DMS53 treated with DMSO at 0.1 percent for 48 hours (cell line): ENCODE data around the gene POU2F3.
"Not testable (repeated sequence)": the region's sequence is repeated elsewhere in the genome, so short reads cannot be mapped to it uniquely, and the experiment has no call there.

Experiments
- DNase-seq: peaks from one replicate; lab custom pipeline; 2025; ENCODE audit not compliant: unreplicated experiment; lab: John Stamatoyannopoulos, UW

POU2F3 gene

DNA sequence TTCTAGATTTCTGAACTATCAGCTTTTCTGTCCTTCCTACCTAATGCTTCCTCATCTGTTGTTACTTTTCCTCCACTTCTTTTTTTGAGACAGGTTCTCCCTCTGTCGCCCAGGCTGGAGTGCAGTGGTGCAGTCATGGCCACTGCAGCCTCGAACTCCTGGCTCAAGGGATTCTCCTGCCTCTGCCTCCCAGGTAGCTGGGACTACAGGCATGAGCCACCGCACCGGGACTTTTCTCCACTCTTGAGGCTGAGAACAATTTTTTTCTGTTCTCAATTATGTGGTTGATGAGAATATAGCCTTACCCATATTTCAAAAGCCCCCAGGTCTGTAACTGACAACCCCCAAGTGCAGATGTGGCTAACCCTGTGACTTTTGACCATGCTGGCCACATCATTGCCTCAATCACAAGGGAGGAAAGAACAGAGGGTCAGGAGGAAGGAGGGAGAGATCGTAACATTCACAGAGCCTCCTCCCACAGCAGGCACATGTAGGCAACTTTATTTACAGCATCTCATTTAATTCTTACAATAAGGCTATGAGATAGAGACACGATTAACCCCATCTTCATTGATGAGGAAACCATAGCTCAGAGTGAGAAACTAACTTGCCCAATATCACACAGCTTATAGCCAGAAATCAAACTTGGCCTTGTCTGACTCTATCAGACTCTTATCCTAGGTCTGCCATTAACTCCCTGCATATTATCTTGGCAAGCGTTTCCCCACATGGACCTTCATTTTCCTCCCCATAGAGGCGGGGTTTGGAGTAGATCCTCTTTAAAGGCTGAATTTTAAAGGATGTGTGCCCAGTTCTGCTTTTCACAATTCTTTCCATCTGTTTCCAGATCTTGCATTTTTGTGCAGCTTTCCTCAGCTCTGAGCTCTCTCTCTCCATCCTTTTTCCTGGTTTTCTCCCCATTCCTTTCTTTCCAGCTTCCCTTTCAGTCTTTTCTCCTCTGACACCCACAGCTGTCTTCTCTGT lies 9.6 kb downstream of the POU2F3 start:
- no peak for DNase-seq

DNA sequence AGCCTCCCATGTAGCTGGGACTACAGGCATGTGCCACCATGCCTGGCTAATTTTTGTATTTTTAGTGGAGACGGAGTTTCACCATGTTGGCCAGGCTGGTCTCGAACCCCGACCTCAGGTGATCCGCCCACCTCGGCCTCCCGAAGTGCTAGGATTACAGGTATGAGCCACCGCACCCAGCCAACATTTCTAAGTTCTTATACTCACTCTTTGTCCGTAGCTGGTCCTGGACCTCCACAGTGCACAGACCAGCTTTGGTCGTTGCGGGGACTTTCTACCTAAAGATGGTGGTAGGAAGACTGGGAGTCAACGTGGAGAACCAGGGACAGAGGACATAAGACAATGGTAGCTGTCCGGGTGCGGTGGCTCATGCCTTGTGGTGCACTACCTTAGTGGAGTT lies 13.4 kb downstream of the POU2F3 start:
- DNase-seq, result not testable (repeated sequence)

DNA sequence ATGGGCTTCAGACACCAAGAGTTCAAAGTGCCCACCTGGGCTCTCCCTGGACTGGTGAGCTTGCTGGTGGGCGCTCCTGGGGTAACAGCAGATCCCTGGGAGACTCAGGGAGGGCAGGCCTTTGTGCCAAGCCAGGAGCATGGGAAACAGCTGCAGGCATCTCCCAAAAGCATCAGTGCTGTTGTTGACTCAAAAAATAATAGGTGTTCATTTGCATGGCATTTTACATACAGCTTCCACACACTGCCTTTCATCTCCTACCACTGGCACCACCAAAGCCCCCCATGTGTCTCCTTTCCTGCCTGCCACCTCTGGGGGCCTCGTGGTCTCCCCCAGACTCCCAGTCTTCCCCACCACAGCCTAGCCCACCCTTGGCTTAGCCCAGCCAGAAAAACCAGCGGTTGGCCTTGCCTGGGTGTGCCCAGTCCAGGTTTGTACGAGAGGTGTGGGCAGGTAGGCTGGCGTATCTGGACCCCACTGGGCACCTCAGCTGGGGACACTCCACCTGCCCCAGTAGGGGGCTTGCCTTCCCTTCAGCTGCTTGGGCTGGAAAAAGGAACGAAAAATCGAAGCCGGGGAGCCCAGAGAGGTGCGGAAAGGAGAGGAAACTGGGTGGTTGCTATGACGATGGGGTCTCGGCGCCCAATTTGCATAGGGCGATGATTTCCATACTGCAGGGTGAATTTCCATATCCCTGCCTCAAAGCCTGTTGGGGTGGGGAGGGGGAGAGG lies 15.0 kb downstream of the POU2F3 start:
- DNase-seq, result no peak

DNA sequence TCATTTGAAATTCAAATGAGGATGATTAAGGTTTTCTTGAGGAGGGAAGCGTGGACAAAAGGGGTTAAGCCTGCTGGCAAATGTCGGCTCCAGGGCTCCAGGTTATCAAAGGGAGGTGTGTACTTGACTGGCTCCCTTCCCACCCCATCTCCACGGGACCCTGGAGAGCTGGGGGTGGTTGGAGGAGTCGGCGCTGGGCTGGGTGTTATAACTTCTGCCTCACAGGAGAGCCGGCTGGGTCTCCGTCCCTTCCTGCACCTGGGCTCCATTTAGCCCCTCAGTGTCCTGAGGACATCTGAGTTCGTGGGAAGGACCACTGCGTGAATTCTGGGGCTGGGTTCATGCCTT lies 15.6 kb downstream of the POU2F3 start:
- no peak for DNase-seq

DNA sequence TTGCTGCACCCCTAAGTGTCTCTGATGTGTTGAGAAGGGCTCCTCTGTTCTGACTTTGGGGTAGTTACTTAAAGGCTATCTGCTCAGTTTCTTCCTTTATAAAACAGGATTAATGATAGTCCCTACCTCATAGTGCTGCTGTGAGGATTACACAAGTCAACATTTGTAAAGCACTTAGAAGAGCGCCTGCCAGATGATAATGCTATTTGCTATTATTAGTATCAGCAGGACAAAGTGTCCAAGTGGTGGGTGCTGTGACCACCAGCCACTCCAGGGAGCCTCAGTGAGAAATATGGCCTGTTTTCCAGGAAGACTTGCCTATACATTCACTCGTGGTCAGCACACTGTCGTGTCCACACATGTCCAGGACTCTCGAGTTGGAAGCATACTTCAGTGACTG lies 16.2 kb downstream of the POU2F3 start:
- DNase-seq, result no peak

DNA sequence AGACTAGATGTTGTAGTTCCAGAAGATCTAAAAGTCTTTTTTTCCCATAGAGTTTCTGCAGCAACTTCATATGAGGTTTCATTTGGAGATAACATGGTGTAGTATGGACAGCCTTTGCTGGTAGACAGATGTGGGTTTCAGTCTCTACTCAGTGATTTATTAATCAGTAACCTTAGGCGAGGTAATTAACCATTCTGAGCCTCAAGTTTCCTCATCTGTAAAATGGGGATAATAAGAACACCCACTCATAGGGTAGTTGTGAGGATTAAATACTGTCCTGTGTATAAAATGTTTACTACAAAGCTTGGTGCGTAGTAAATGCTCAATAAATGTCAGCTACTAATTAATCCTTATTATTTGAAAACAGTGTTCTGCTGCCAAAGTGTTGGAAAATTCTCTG lies 16.8 kb downstream of the POU2F3 start:
- no peak for DNase-seq

DNA sequence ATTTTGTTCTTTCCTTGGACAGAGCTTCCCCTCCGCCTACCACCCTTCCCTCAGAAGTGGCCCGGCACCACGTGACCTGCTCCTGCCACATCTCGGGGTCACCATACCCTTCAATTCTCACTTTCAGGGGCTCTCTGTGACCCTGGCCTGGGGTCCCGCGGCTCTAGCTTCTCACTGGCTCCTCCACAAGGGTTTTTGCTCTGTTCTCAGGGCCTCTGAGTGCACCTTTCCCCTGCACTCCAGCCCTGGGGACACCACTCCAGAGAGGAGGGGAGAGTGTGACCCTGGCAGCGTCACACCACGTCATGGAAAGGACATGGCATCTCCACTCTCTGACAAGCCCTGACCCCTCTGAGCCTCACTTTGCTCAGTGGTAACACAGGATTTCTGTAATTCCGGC lies 17.4 kb downstream of the POU2F3 start:
- DNase-seq, result no peak

DNA sequence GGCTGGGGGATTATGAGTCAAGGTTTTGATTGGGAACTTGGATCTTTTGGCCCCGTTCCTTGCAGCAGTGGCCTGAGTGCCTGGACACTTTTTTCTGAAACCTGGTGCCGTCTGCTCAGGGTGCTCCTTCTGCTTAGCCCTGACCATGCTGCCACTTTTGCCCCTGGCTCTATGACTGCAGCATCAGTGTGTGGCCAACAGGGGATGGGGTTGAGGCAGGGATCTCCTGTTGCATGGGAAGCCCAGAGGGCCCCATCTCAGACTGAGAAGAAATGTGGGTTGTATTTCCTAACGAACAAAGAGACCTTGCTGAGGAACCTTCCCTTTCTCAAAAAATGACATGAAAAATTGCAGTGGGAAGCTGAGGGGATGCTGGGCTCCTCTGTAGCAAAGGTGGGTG lies 18.7 kb downstream of the POU2F3 start:
- DNase-seq, result no peak

DNA sequence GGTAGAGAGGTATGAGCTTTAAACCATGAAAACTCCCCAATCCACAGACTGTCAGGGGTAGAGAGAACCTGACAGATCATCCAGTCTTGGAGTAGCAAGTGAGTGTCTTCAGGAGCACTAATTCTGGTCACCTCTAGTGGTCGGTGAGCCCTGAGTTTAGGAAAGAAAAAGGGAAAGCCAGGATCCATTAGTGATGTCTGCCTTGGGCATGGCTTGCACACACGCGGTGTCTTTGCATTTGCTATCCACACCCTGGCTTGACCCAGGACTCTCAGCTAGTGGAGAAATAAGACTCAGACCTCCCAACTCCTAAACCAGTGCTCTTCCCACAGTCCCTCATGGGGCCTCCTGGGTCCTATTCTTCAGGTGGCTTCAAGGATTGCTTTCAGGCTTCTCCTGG lies 19.3 kb downstream of the POU2F3 start:
- no peak for DNase-seq

DNA sequence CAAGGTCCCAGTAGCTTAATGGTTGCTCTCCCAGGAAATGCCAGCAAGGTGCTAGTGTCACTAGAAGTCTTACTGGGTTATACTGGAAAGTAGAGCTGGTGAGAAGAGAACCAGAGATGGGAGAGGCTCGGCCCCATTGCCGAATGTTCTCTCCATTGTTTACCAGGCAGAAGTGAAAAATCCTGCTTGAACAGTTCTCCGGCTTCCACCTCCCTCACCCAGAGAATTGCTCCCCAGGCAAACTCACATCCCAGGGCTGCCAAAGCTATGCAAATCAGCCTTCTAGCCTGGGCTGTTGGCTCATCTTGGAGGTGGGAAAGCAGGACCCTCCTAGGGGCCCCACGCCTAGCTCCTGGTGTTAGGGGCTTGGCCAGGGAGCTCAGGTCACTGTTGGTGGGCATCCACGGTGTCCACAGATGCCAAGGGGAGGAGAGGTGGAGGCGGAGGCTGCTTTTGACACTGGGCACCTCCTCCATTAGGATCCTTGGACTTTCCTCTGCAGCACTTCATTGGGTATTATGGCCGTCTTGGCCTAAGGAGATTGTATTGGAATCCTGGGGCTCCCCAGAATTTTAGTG lies 20.1 kb downstream of the POU2F3 start:
- no peak for DNase-seq

DNA sequence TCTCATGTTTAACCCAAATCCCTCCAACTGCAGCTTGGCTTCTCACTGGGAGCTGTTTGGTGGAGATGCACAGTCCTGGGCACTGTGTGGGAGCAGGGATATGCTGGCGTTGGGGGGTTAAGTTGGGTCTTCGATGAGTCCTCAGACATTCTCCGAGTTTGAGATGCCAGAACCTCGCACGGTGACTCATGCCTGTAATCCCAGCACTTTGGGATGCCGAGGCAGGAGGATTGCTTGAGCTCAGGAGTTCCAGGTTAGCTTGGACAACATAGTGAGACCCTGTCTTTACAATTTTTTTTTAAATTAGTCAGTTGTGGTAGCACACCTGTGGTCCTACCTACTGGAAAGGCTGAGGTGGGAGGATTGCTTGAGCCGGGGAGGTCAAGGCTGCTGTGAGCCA lies 20.7 kb downstream of the POU2F3 start:
- DNase-seq, result no peak

DNA sequence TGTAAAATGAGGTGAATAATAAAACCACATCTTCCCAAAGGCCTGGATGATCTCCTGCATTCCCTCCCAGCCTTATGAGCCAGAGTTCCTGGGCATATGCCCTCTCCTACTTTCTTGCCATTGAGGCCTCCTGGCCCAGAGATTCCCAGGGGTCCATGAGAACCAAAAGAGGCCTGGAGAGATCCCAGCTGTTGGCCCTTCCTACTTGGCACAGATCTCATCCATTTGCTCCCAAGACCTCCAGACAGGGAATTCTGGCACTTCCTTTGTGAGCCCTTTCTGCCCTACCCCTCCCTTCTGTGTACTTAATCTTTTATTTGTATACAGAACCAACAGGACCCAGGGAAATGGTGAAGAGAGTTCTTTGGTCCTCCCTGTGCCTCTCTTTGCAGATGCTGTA lies 21.4 kb downstream of the POU2F3 start:
- DNase-seq, result no peak

DNA sequence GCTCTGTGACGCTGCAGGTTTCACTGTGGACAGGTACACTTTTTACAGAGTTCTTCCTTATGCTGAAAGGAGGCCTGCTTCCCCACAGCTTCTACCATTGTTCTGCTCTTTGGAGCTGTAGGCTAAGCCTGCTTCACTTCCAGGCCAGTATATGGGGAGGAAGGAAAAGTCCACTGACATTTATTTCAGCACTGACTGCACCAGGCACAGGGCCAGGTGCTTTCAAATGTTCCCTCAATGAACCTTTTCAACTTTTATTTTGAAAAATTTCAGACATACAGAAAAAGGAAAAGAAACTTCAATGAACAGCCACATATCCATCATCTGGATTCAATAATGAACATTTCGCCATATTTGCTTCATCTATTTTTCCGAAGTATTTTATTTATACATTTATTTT lies 22.0 kb downstream of the POU2F3 start:
- no peak for DNase-seq

DNA sequence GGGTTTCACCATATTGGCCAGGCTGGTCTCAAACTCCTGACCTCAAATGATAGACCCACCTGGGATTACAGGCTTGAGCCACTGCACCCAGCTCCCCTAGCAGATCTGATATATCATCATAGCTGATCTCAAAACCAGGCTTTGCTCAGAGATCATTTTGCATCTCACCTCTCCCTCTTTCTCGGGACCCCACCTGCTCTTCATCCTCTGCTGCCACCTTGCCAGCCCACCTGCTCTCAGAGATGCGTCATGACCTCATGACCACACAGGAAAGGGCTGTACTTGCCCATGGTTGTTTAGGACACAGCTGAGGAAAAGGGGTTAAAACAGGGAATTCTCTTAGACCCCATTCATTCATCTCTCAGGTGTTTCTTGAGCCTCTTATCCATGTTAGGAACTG lies 27.4 kb downstream of the POU2F3 start:
- no peak for DNase-seq

DNA sequence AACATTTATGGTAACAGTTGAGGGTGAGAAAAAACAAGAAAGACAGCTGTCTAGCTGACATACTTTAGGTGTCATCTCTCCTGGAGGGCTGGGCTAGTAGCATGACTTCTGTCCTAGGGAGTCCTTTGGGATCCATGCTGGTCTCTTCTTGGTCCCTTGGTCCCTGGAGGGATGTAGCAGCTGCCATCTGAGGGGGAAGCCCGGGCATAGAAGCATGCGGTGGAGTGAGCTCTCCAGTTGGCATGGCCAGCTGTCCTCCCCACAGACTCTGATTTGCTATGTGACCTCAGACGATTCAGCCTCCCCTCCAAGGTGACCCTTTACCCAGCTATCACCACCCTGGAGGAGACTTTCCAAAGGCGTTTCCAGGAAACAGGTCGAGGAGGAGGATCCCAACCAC lies 28.7 kb downstream of the POU2F3 start:
- DNase-seq, result no peak

DNA sequence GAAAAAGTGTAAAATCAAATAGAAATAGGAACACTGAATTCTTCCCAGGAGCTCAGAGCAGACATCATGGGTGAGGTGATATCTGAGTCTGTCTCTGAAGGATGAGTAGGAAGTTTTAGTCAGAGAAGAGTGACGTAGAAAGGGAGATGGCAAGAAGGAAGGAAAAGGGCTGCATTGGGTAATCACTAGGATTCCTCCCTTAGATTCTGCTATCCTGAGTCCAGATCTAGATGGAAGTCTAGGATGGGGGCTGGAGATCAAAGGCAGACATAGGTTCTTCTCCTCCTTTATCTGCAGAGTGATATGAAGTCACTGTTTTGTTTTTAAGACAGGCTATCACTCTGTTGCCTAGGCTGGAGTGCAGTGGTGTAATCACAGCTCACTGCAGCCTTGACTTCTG lies 30.4 kb downstream of the POU2F3 start:
- no peak for DNase-seq

DNA sequence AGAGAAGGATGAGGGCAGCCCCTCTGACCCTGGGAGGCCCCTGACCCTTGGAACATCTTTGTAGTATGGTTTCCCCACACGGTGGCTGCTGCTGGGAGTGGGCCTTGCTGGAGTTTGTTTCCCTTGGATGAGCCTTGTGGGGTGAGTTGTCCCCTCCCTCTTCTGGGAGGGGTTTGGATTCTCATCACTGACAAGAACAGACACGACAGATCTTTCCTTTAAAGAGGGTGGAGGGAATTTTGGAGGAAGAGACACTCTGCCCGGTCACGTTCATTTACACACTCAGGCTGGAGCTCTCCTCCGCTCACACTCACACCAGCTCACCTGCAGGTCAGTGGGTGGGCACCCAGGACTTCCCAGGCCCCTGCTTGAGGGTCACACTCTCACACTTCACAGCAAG lies 31.7 kb downstream of the POU2F3 start:
- DNase-seq, result no peak

DNA sequence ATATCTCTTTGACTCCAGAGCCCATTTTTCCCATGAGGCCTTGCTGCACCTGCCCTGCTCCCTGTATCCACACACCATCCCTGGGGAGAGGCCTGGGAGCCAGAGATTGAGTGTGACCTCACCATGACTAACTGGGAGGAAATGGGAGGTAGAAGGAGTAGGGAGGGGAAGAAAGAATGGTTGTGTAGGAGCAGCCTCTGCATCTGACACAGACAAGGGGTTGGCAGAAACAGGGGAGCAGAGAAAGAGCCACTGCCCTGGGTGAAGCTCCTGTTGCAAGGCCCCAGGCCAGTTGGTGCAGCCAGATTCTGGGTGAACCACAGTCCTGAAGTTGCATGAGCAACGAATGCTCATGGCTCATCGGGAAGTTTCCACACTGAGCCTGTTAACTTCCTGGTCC lies 32.4 kb downstream of the POU2F3 start:
- DNase-seq, result no peak

DNA sequence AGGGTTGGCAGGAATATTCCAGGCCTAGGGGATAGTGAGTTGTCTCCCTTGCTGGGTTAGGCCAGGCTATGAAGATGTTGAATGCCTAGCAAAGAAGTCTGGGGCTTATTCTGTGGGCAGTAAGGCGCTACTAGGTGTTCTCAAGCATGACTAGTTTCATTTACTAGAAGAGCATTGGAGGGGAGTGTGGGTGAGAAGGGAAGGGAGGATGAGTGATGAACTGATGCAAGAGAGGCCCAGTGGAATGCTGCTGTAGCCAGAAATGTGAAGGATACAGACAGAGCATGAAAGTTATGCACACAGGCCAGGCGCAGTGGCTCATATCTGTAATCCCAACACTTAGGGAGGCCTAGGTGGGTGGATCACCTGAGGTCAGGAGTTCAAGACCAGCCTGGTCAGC lies 33.5 kb downstream of the POU2F3 start:
- no peak for DNase-seq

DNA sequence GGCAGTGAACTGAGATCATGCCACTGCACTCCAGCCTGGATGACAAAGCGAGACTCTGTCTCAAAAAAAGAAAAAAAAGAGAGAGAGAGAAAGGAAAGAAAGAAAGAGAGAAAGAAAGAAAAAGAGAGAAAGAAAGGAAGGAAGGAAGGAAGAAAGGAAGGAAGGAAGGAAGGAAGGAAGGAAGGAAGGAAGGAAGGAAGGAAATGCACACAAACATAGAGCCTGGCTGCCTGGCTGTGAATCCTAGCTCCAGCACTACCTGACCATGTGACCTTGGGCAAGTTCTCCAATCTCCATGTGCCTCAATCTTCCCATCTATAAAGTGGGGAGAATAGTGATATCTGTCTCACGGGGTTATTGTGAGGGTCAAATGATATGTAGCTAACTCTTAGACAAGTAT lies 34.0 kb downstream of the POU2F3 start:
- DNase-seq, result not testable (repeated sequence)

DNA sequence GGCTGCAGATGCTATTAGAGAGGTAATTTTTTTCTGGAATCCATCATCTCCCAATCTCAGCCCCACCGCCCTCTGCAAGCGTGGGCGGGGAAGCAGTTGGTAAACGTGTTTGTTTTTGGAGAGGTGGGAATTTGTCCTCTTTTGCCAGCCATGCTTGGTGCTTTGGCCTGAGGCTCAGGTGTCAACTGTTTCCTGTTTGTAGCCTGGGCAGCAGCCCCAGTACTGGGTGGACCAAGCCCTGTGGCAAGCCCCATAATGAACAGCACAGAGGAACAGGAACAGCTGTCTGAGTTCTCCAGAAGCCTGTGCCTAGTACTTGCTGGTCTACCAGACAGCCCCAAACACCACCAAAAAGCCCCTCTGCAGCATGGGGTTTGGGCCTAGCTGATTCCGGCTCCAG lies 39.6 kb downstream of the POU2F3 start:
- DNase-seq, result no peak

DNA sequence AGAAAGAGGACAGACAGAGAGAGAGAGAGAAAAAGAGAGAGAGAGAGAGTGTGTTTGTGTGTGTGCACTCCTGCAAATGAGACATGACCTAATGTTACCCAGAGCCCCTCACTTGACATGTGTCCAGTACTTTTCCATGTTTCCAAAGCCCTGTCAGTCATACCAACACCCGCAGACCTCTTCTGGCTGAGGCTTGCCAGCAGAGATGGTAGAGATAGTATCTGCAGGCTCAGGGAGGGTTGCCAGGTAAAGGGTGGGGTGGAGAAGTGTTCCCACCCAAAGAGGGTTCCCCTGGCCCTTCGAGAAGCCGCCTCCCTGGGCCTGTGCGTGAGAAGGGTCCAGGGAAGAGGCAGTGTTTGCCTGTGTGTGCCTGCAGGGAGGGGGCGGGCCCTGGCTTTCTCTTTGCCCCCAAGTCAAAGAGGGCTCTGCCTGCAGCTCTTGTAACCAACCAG lies 40.7 kb downstream of the POU2F3 start:
- DNase-seq, result no peak
